Muscle layer of colon (tissue), 2 donors: ENCODE results near the gene COMT.
"Not testable (repeated sequence)": the region's sequence is repeated elsewhere in the genome, so short reads cannot be mapped to it uniquely, and the experiment has no call there.

Source experiments
- H3K27ac ChIP-seq: one replicate; pipeline ENCODE4 v1.7.0; 2013; ENCODE audit warnings: low read depth, mild to moderate bottlenecking, low read length, moderate library complexity
- H3K27me3 ChIP-seq, 2 donors: one replicate each; pipeline ENCODE4 v1.7.0; 2013; ENCODE audit warnings: low read length in 2 of 2, mild to moderate bottlenecking in 2 of 2; ENCODE audit not compliant: insufficient read depth in 2 of 2, control insufficient read depth in 1 of 2
- H3K36me3 ChIP-seq: one replicate; pipeline ENCODE4 v1.7.0; 2013; ENCODE audit warnings: mild to moderate bottlenecking, low read length; ENCODE audit not compliant: insufficient read depth
- H3K4me1 ChIP-seq: one replicate; pipeline ENCODE4 v1.7.0; 2013; ENCODE audit warnings: mild to moderate bottlenecking, low read length; ENCODE audit not compliant: insufficient read depth
- H3K4me3 ChIP-seq, 2 donors: one replicate each; pipeline ENCODE4 v1.7.0; 2013; ENCODE audit warnings: low read length in 2 of 2, low read depth in 1 of 2, mild to moderate bottlenecking in 1 of 2, moderate library complexity in 1 of 2
- H3K9ac ChIP-seq: one replicate; pipeline ENCODE4 v1.7.0; 2013; ENCODE audit warnings: low read length
- H3K9me3 ChIP-seq: one replicate; pipeline ENCODE4 v1.7.0; 2013; ENCODE audit warnings: mild to moderate bottlenecking, low read length
- donor health status: abdominal sarcoma.
- donor health status: Adenocarcinoma of cecum.

Gene COMT

DNA sequence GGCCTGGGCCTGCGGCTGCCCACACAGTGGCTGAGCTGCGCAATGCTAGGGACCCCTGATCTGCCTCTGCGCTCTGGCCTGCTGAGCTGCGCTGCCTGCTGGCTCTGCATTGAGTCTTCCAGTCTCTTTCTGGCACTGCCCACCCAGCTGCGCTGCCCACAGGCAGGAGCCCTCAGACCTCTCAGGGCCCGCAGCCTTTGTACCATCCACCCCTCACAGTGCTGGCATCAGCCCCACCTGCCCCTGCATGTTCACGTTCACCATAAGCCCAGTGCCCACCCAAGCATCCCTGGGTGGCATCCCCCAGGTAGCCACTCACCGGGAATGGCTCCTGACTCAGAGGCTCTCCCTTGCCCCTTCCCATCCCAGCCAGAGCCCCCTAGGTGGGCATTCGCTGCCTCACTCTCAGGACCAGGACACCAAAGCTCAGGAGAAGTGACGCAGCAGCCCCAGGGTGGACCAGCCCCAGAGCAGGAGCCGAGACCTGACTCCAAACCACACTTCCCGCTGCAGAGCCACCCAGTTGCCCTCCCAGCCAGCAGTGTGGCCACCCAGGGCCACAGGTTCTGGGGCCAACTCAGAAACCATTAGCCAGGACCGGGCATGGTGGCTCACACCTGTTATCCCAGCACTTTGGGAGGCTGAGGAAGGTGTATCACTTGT is 21.7 kb upstream of the COMT start:
- Histone ChIP-seq H3K27me3 (no peaks in the 10 kb centered on the region), H3K4me1 (no peaks in the 10 kb centered on the region), H3K36me3 (peaks cover 33% of the 10 kb centered on the region), H3K27ac (no peak overlapping the region), H3K9ac (no peak overlapping the region), H3K9me3 (no peaks in the 10 kb centered on the region), H3K4me3 (no peak overlapping the region)

DNA sequence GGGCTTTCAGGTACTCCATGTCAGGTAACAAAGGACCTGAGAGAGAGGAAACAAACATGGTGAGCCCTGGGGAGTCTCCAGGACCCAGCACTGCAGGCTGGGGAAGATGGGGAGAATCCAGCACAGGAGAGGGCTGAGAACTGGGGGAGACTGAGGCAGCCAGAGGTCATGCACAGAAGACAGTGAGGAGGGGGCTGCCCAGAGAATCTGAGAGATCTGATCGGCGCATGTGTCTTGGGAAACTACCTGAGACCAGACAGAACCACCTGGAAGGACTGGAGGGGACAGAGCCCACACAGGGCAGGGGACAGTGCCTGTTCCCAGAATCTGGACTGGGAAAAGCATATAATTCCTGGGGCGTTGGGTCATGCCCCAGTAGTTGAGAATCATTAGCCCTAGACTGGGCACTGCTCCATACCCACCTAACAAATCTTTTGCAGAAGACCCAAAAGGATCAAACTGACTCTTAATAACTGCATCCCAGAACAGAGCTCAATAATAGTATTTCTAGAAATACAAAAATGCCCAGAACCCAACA is 20.0 kb upstream of the COMT start:
- Histone ChIP-seq H3K4me3 (no peak overlapping the region), H3K27ac (no peak overlapping the region), H3K9ac (no peak overlapping the region), H3K36me3 (peaks cover 19% of the 10 kb centered on the region), H3K9me3 (no peaks in the 10 kb centered on the region), H3K4me1 (no peaks in the 10 kb centered on the region), H3K27me3 (no peaks in the 10 kb centered on the region)

DNA sequence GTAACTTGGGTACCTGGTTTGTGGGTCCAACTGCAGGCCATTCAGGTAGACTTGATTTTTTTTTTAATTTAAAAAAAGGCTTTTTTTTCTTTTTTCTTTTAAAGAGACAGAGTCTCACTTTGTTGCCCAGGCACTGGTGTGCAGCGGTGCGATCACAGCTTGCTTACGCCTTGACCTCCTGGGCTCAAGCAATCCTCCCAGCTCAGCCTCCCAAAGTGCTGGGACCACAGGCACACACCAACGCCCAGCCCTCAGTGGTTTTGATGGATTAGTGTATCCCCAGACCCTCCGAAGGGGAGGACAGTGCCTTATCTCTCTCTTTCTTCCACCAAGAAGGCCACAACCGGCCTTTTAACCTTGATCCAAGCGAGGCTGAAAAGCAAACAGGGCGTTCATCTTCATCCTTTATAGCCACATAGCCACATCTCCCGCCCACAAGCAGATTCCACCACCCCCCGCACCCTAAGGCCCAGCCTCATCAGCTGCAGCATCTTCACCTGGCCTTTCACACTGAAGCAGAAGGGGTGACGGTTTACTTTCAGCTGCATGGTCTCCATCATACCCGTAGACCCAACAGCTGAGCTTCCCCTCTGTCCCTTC is 17.6 kb upstream of the COMT start:
- H3K9ac ChIP-seq: no peak overlapping the region
- no peaks in the 10 kb centered on the region for H3K36me3 ChIP-seq
- no peak overlapping the region for H3K4me3 ChIP-seq
- H3K27ac ChIP-seq: no peak overlapping the region
- H3K9me3 ChIP-seq: no peaks in the 10 kb centered on the region
- no peaks in the 10 kb centered on the region for H3K27me3 ChIP-seq
- no peaks in the 10 kb centered on the region for H3K4me1 ChIP-seq

DNA sequence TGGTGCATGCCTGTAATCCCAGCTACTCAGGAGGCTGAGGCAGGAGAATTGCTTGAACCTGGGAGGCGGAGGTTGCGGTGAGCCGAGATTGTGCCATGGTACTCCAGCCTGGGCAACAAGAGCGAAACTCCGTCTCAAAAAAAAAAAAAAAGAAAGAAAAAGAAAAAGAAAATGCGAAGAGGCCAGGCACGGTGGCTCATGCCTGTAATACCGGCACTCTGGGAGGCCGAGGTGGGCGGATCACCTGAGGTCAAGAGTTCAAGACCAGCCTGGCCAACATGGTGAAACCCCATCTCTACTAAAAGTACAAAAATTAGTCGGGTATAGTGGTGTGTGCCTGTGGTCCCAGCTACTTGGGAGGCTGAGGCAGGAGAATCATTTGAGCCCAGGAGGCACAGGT is 15.5 kb upstream of the COMT start:
- H3K4me1 ChIP-seq, H3K27ac ChIP-seq, H3K4me3 ChIP-seq, H3K27me3 ChIP-seq, H3K9ac ChIP-seq, H3K36me3 ChIP-seq, H3K9me3 ChIP-seq: not testable (repeated sequence)

DNA sequence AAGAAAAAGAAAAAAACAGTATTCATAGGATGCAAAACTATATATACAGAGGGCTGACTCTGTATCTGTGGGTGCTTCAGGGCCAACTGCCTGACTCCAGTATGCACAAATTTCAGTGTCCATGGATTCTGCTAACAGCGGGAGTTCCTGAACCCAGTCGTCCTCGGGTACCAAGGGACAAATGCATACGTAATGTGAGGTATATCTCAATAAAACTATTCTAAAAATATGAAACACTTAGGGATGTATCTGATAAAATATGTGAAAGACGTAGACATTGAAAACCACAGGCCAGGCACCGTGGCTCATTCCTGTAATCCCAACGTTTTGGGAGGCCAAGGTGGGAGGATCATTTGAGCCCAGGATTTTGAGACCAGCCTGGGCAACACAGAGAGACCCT is 13.9 kb upstream of the COMT start:
- H3K27ac ChIP-seq: no peak overlapping the region
- H3K36me3 ChIP-seq: no peaks in the 10 kb centered on the region
- H3K9ac ChIP-seq: no peak overlapping the region
- H3K9me3 ChIP-seq: no peaks in the 10 kb centered on the region
- no peak overlapping the region for H3K4me3 ChIP-seq
- H3K27me3 ChIP-seq: no peaks in the 10 kb centered on the region
- H3K4me1 ChIP-seq: no peaks in the 10 kb centered on the region

DNA sequence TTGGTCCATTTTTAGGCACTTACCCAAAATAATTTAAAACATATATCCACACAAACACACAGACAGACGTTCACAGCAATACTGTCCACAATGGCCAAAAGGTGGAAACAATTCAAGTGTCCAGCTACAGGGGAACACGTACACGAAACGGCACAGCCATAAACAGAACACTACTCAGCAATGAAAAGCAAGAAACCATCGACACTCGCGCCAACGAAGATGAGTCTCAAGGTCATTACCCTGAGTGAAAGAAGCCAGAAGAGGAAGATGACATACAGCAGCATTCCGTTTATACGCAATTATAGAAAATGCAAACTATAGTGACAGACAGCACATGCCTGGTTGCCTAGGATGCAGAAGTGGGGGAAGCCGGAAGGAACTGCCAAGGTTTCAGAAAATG is 13.4 kb upstream of the COMT start:
- Histone ChIP-seq H3K4me1 (no peaks in the 10 kb centered on the region), H3K9me3 (no peaks in the 10 kb centered on the region), H3K4me3 (no peak overlapping the region), H3K27ac (no peak overlapping the region), H3K27me3 (no peaks in the 10 kb centered on the region), H3K36me3 (no peaks in the 10 kb centered on the region), H3K9ac (no peak overlapping the region)

DNA sequence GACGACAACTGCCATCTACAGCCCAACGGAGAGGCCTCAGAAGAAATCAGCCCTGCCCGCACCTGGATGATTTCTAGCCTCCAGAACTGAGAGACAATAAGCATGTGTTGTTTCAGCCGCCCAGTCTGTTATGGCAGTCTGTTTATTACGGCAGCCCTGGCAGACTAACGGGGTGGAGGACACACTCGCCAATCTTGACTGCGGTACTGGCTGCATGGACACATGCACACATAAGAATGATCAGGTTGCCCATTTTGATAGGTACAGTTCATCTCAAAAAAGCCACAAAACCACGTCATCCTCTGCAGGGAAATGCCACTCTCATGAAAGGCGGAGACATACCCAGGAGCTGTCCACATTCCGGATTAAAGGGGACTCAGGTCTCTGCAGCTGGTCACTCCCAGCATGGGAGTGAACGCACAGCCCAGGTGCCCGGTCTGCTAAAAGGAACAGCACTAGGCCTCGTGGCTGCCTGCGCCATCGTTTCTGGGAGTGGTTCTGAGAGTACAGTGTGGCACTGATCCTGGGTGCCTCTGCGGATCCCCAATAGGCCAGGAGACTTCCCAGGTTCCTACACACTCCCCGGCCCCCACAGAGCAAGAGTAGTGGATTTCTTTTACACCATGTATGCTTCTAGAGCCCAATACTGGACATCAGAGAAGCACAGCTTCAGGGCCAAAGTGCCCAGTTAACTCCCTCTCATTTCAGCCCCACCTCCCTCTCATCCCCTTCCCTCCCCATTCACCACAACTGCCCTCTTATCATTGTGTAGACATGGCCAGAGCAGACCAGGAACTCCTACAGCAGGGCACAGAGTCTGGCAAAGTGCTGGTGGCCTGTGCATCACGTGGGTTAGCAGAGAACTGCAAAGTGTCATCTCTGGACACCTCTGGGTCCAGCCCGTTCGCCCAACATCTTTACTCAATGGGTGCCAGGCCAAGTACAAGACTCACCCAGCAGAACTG is 11.7 kb upstream of the COMT start:
- H3K4me3 ChIP-seq: no peak overlapping the region
- H3K9me3 ChIP-seq: no peaks in the 10 kb centered on the region
- H3K27me3 ChIP-seq: no peaks in the 10 kb centered on the region
- H3K9ac ChIP-seq: no peak overlapping the region
- no peak overlapping the region for H3K27ac ChIP-seq
- H3K36me3 ChIP-seq: no peaks in the 10 kb centered on the region
- H3K4me1 ChIP-seq: no peaks in the 10 kb centered on the region

DNA sequence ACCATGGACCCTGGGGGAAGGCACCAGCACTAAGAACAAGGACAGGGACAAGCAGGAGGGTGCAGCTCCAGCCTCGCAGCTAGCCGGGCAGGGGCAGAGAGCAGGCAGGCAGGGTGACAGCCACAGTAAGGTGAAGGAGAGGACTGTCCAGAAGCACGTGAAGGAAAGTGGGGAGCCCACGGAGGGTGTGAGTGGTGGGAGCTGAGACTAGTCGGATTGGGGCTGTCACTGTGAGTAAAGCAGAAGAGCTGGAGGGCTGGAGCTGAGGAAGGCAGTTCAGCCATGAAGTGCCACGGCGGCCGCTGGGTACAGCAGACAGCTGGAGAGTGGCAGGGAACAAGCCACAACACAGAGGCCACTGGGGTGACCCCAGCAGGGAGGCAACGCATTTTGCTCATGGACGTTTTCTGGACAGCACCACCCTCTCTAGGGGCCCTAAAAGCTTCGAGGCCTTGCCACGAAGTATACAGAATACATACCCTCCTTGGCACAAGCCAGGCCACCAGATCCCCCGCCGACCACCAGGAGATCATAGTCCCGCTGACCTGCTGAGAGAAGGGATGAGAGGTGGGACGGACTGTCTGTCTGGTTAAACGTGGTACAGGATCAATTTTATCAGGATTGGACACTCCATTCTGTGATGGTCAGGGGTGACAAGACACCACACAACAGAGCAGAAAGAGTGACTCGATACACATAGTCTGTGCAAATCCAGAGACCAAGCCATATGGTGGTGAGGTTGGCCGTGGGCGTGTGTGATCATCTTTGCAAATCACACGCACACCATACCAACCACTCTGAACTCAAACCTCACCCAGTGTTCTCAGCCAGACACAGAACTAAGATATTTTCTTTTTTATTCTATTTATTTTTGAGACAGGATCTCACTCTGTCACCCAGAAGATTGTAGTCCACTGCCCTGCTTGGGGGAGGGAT is 10.8 kb upstream of the COMT start:
- H3K36me3 ChIP-seq: no peaks in the 10 kb centered on the region
- H3K4me1 ChIP-seq: no peaks in the 10 kb centered on the region
- H3K27me3 ChIP-seq: no peaks in the 10 kb centered on the region
- H3K9me3 ChIP-seq: no peaks in the 10 kb centered on the region
- H3K27ac ChIP-seq: no peak overlapping the region
- no peak overlapping the region for H3K4me3 ChIP-seq
- no peak overlapping the region for H3K9ac ChIP-seq

DNA sequence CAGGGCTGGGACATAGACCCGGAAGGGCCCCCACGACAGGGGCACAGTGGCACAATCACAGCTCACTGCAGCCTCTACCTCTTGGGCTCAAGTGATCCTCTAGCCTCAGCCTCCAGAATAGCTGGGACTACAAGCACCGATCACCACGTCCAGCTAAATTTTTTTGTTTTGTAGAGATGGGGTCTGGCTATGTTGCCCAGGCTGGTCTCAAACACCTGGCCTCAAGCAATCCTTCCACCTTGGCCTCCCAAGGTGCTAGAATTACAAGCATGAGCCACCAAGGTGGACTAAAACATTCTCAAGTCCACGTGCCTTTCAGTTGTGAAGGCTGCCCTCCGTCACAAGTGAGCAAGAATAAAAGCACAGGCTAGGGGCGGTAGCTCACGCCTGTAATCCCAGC is 10.1 kb upstream of the COMT start:
- Histone ChIP-seq H3K4me3 (no peak overlapping the region), H3K27me3 (no peaks in the 10 kb centered on the region), H3K36me3 (no peaks in the 10 kb centered on the region), H3K4me1 (no peaks in the 10 kb centered on the region), H3K9me3 (no peaks in the 10 kb centered on the region), H3K27ac (no peak overlapping the region), H3K9ac (no peak overlapping the region)

DNA sequence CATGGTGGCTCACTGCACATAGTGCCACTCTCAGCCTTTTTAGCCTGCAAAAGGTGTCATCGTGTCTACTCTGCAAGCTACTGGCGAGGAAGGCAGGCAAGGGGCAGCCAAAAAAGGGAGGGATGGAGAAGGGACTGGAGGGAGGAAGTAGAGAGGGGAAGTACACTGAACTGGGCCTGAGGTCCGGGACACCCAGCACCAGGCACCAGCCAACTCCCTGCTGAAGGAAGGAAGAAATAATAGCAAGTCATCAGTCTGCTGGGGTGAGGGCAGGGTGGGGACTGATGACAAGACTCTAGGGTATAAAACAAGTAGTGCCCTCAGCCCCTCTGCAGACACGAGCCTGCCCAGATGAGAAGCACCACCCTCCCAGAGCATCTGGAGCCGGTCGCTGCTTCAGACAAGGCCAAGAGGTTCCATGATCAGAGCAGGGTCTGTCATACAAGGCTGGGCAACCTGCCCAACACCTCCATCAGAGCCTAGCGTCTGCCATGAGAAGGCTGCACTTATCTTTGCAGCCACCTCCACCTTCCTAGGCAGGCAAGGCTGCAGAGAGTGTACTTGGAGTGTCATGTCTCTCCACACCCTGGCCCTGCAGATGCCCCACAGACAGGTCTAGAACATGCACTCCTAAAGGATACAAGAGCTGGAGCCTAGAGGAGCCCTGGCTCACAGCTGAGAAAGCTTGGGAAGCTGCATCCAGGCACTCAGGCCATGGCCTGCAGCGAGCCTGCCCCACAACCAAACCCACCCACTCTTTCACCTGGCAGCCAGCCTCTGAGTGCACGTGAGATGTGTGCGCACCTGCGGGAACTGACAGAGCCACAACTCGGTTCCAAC is 9.0 kb upstream of the COMT start:
- no peaks in the 10 kb centered on the region for H3K36me3 ChIP-seq
- no peak overlapping the region for H3K9ac ChIP-seq
- no peaks in the 10 kb centered on the region for H3K27me3 ChIP-seq
- no peak overlapping the region for H3K27ac ChIP-seq
- no peaks in the 10 kb centered on the region for H3K4me1 ChIP-seq
- no peak overlapping the region for H3K4me3 ChIP-seq
- H3K9me3 ChIP-seq: no peaks in the 10 kb centered on the region
